GM12873 (cell line): Measurements from ENCODE around the gene ABHD3.

Experiments
- CTCF ChIP-seq: IDR thresholded peaks from 2 replicates; pipeline ENCODE4 v1.5.1; 2012; ENCODE audit warnings: low read depth, mild to moderate bottlenecking, moderate library complexity, low read length, control low read depth; ENCODE audit not compliant: insufficient read depth; ENCODE audit errors: missing control alignments

Gene ABHD3

GRCh38 chr18:21689736-21690135 lies 14.8 kb downstream of the ABHD3 start:
- TF ChIP-seq CTCF = no peak

- no peak for TF ChIP-seq CTCF
These were observed 18.1 kb downstream of the ABHD3 start for GRCh38 chr18:21686282-21687105.

- TF ChIP-seq CTCF = no peak
These were observed 19.8 kb downstream of the ABHD3 start for GRCh38 chr18:21684731-21685130.

GRCh38 chr18:21682371-21683051 lies 22.1 kb downstream of the ABHD3 start:
- TF ChIP-seq CTCF = no peak

- TF ChIP-seq CTCF = no peak
These were observed 24.4 kb downstream of the ABHD3 start for GRCh38 chr18:21680161-21680560.

GRCh38 chr18:21678859-21679258 lies 25.7 kb downstream of the ABHD3 start:
- TF ChIP-seq CTCF = no peak

- TF ChIP-seq CTCF = no peak
These were observed 31.9 kb downstream of the ABHD3 start for GRCh38 chr18:21672521-21673267.
